Right ventricle myocardium superior (tissue), 1 donor: ENCODE results near the gene CSF2. TPM values are rescaled to one million over a fixed set of nuclear protein-coding genes. Genes with fewer than 3 reads are reported as not detected.
"Not testable (repeated sequence)": the region's sequence is repeated elsewhere in the genome, so short reads cannot be mapped to it uniquely, and the experiment has no call there.

Source experiments
- ATAC-seq: fragments of 200-7000 bp; cut with Tn5 transposase; one replicate; pipeline ENCODE4 v1.9.1; 2020; ENCODE audit warnings: mild to moderate bottlenecking; ENCODE audit not compliant: poor library complexity
- DNase-seq: peaks from one replicate; pipeline ENCODE4 v3.0.0-alpha.2; 2020
- intact Hi-C: fragments of 100-400 bp; cut with DNase I; formaldehyde crosslinking; loops from one replicate; pipeline ENCODE4 v1.11.2; 2022
- total RNA-seq: library from RNA; stranded (reverse); fragmentation: NEBNext Ultra II Directional; extraction: Animal tissue kit (Norgen Biotek cat#: 25700); gene quantifications from one replicate; pipeline ENCODE4 v1.2.1, GENCODE V29; 2021
- donor health status: DM: no; HTN: yes; CAD: no; lungs with severe emphysema.

The CSF2 gene
- total RNA-seq, 1 donor from 2014 or later: not detected

GRCh38 chr5:132120717-132121116, 47.1 kb downstream of the CSF2 start:
- DNase-seq, ATAC-seq, intact Hi-C loops: not testable (repeated sequence)

- DNase-seq, ATAC-seq, intact Hi-C loops: not testable (repeated sequence)
These were observed 49.4 kb downstream of the CSF2 start for GRCh38 chr5:132122971-132123370.

GRCh38 chr5:132123578-132123977, 50.0 kb downstream of the CSF2 start:
- DNase-seq, ATAC-seq, intact Hi-C loops: not testable (repeated sequence)

Other genes with a start within 250 kb of the CSF2 start
- not detected for gene MEIKIN, start 128.1 kb upstream of the CSF2 start, total RNA-seq
- 3.0 TPM for gene ACSL6, start 62.1 kb upstream of the CSF2 start, total RNA-seq
- gene IL3, start 13.1 kb upstream of the CSF2 start, total RNA-seq: not detected
- gene P4HA2, start 154.1 kb downstream of the CSF2 start, total RNA-seq: 77.2 TPM
- gene PDLIM4, start 183.9 kb downstream of the CSF2 start, total RNA-seq: 5.2 TPM
- gene SLC22A4, start 220.6 kb downstream of the CSF2 start, total RNA-seq: 1.6 TPM